ENCODE data around the gene TRUB2.

GRCh38 chr9:128339761-128340690 lies 17.8 kb upstream of the TRUB2 start, which contains the start of gene SLC27A4:
- TF ChIP-seq POLR2AphosphoS5 (IDR thresholded peaks at IDR 0.05; ENCODE audit: low read depth, low read length) (no peak), TAF1 (IDR thresholded peaks at IDR 0.05; ENCODE audit: borderline replicate concordance, low read depth, low read length) (no peak), POLR2A (IDR thresholded peaks at IDR 0.05; ENCODE audit: low read depth, low read length) (peak; percentile 40; the same call in 1 of the 2 replicates)

All from GM12892 (cell line).